Kidney (tissue), 14 donors: Measurements from ENCODE around the gene SNX9. TPM values are rescaled to one million over a fixed set of nuclear protein-coding genes. Genes with fewer than 3 reads are reported as not detected.

Experiments used
- DNase-seq, 5 donors: peaks; one replicate each; pipeline ENCODE4 v3.0.0-alpha.2; 2013 to 2020
- FAIRE-seq: peaks from 2 replicates; lab custom pipeline; 2012; peaks lifted over from hg19 to GRCh38; lab: Jason Lieb, UNC
- H3K27ac ChIP-seq, 2 donors: one replicate each; pipeline ENCODE4 v1.7.0; 2013; ENCODE audit warnings: low read depth in 2 of 2, low read length in 2 of 2, inconsistent platforms in 1 of 2
- H3K27me3 ChIP-seq: one replicate; pipeline ENCODE4 v1.7.1; 2013; ENCODE audit warnings: low read length, inconsistent platforms; ENCODE audit not compliant: control insufficient read depth, insufficient read depth
- H3K36me3 ChIP-seq, 3 donors: one replicate each; pipeline versions ENCODE4 v1.7.0 to v1.7.1; 2013; ENCODE audit warnings: low read length in 3 of 3, control low read depth in 1 of 3, inconsistent platforms in 1 of 3; ENCODE audit not compliant: insufficient read depth in 3 of 3, control insufficient read depth in 2 of 3
- H3K4me1 ChIP-seq, 3 donors: one replicate each; pipeline versions ENCODE4 v1.7.0 to v1.7.1; 2013; ENCODE audit warnings: low read length in 3 of 3, inconsistent platforms in 1 of 3, low read depth in 1 of 3; ENCODE audit not compliant: control insufficient read depth in 2 of 3, insufficient read depth in 2 of 3
- H3K4me3 ChIP-seq, 3 donors: one replicate each; pipeline versions ENCODE4 v1.7.0 to v1.8.1; 2013; ENCODE audit warnings: low read length in 3 of 3, control low read depth in 1 of 3, inconsistent platforms in 1 of 3
- H3K9ac ChIP-seq, 3 donors: one replicate each; pipeline versions ENCODE4 v1.7.0 to v1.7.1; 2013; ENCODE audit warnings: low read length in 3 of 3, control low read depth in 1 of 3, inconsistent platforms in 1 of 3
- H3K9me3 ChIP-seq, 3 donors: one replicate each; pipeline versions ENCODE4 v1.7.0 to v1.7.1; 2013; ENCODE audit warnings: low read length in 3 of 3, control low read depth in 1 of 3, inconsistent platforms in 1 of 3; ENCODE audit not compliant: control insufficient read depth in 2 of 3, insufficient read depth in 1 of 3
- CTCF ChIP-seq: IDR thresholded peaks from 3 replicates; pipeline ENCODE4 v1.5.1; 2012; ENCODE audit warnings: mild to moderate bottlenecking, moderate library complexity, borderline replicate concordance; ENCODE audit not compliant: insufficient read depth; ENCODE audit errors: extremely low read depth
- intact Hi-C: fragments of 100-400 bp; cut with DNase I; formaldehyde crosslinking; loops from one replicate; pipeline ENCODE4 v1.11.1; 2022
- polyA plus RNA-seq: library from polyadenylated mRNA; stranded (reverse); fragments of 350-450 nt; fragmentation: Illumina TruSeq; extraction: RNeasy Lipid Tissue Mini Kit (QIAGEN cat#74804); gene quantifications from one replicate; pipeline ENCODE4 v1.2.3, GENCODE V29; 2014; ENCODE audit warnings: low read depth, low replicate concordance; ENCODE audit not compliant: insufficient read depth
- total RNA-seq: library from RNA; stranded (reverse); fragmentation: NEBNext Ultra II Directional; extraction: Animal tissue kit (Norgen Biotek cat#: 25700); gene quantifications from one replicate; pipeline ENCODE4 v1.2.1, GENCODE V29; 2021
- donor health status: control.
- donor health status: control.
- donor health status: control.
- donor health status: control.
- donor health status: control.
- donor health status: DM: yes; HTN: yes; CAD: no.
- donor health status: Normal renal cell carcinoma (clear cell type).

The SNX9 gene
- total and polyA plus RNA-seq, 2 donors from 2014 or later: 25.2 to 49.3 TPM

GRCh38 chr6:157864185-157864761, 41.2 kb downstream of the SNX9 start:
- peaks cover 6 to 18% (median 8%) of the 10 kb centered on the region in 3 donors for H3K4me1 ChIP-seq
- TF ChIP-seq CTCF: no peak
- peaks cover 0 to 7% (median 0%) of the 10 kb centered on the region in 3 donors for H3K36me3 ChIP-seq
- FAIRE-seq (no peak), DNase-seq (no peak)
- H3K4me3 ChIP-seq: no peak overlapping the region
- no peak overlapping the region for H3K9ac ChIP-seq
- no peaks in the 10 kb centered on the region for H3K9me3 ChIP-seq
- H3K27me3 ChIP-seq: no peaks in the 10 kb centered on the region
- intact Hi-C loops: no loop called here
- no peak overlapping the region for H3K27ac ChIP-seq

- Histone ChIP-seq H3K4me1 (peaks cover 5 to 18% (median 14%) of the 10 kb centered on the region in 3 donors), H3K4me3 (no peak overlapping the region), H3K9ac (no peak overlapping the region), H3K36me3 (peaks cover 2 to 13% (median 7%) of the 10 kb centered on the region in 3 donors), H3K9me3 (no peaks in the 10 kb centered on the region), H3K27me3 (no peaks in the 10 kb centered on the region), H3K27ac (no peak overlapping the region)
- intact Hi-C loops: no loop called here
- TF ChIP-seq CTCF: no peak
- DNase-seq (no peak), FAIRE-seq (no peak)
These were observed 42.2 kb downstream of the SNX9 start for GRCh38 chr6:157865249-157865648.

DNA sequence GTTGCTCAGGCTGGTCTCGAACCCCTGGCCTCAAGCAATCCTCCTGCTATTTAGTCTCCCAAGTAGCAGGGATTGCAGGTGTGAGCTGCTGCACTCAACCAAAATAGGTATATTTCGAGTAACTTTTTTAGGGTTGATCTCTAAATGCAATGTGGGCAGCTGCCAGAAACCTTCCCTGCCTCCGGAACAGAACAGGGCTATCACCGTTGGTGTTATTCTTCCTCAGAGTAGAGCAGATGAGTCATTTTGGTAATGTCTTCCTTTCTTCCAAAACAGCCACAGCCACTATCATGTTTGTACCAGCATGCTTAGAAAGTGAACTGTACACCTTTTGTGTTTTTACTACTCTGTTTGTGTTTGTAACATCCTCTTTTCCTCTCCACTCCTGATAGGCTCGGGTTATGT, 44.1 kb downstream of the SNX9 start:
- H3K4me1 ChIP-seq: peaks cover 2 to 12% (median 7%) of the 10 kb centered on the region in 3 donors
- no peaks in the 10 kb centered on the region for H3K27me3 ChIP-seq
- FAIRE-seq (no peak), DNase-seq (no peak)
- no peak overlapping the region for H3K9ac ChIP-seq
- no peak overlapping the region for H3K27ac ChIP-seq
- peaks cover 6 to 17% (median 11%) of the 10 kb centered on the region in 3 donors for H3K36me3 ChIP-seq
- intact Hi-C loops: no loop called here
- no peak overlapping the region for H3K4me3 ChIP-seq
- no peaks in the 10 kb centered on the region for H3K9me3 ChIP-seq
- TF ChIP-seq CTCF: no peak
